A549 treated with AZD9567 at 1 μM for 4 hours (cell line): Measurements from ENCODE around the gene GPBP1. TPM values are rescaled to one million over a fixed set of nuclear protein-coding genes. Genes with fewer than 3 reads are reported as not detected.

Experiments
- total RNA-seq: library from RNA; stranded (reverse); fragments of 200-300 nt; extraction: Qiagen RNA extraction; gene quantifications from 5 replicates; pipeline ENCODE4 v1.2.3, GENCODE V29; 2022; ENCODE audit not compliant: insufficient read depth

The GPBP1 gene, protein sequence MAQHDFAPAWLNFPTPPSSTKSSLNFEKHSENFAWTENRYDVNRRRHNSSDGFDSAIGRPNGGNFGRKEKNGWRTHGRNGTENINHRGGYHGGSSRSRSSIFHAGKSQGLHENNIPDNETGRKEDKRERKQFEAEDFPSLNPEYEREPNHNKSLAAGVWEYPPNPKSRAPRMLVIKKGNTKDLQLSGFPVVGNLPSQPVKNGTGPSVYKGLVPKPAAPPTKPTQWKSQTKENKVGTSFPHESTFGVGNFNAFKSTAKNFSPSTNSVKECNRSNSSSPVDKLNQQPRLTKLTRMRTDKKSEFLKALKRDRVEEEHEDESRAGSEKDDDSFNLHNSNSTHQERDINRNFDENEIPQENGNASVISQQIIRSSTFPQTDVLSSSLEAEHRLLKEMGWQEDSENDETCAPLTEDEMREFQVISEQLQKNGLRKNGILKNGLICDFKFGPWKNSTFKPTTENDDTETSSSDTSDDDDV
- 35.8 to 54.2 TPM (median 37.4 TPM) in 5 replicates for total RNA-seq

DNA sequence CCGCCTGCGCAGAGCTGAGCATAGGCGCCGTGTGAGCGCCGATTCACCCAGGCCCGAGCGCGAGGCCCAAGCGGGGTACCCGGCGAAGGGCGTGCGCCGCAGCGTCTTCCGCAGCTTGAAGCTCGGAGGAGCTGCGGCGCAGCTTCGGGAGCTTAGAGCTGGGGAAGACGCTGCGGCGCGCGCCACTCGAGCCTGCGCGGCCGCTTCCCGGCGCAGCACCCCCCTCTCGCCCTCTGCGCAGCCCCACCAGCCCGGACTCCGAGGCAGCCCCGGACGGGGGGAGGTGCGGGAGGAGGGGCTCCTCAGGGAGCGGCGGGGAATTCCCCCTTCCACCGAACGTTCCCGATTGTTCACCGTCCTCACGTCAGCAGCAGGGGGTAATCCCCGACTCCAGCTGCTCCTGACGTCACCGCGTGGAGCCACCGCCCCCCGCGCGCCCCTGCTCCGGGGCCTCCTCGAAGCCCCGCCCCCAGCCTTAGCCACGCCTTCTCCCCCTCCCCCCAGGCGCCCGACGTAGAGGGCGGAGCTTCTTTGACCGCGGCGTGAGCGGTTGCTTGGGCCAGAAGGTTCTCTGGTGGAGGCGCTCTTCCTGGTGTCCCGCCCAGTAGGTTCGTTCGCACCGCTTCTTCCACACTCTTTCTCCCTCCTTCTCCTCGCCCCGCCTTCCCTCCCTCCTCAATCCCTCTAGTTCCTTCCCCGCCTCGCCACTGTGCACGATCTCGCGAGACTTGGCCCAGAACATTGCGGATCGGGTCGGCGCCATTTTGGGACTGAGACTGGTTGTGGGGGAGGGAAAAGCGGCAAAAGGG lies at the start of gene GPBP1:
TSS of gene GPBP1 (plus strand) at position 741 of the 809 bp plus-strand sequence. CDS start 40,072 bp downstream, outside the sequence.

Other genes starting within 250 kb of the GPBP1 start
- 6.1 to 10.3 TPM (median 9.0 TPM) in 5 replicates for gene MIER3, start 221.9 kb upstream of the GPBP1 start, total RNA-seq